GM21737 (cell line): Measurements from ENCODE around the gene POLR2E.
"Not testable (repeated sequence)": the region's sequence is repeated elsewhere in the genome, so short reads cannot be mapped to it uniquely, and the experiment has no call there.

ENCODE experiments used
- ATAC-seq: cut with Tn5 transposase; IDR thresholded peaks from one replicate; pipeline ENCODE4 v1.9.1; 2021; ENCODE audit warnings: mild to moderate bottlenecking, moderate library complexity; ENCODE audit not compliant: unreplicated experiment

POLR2E gene

DNA sequence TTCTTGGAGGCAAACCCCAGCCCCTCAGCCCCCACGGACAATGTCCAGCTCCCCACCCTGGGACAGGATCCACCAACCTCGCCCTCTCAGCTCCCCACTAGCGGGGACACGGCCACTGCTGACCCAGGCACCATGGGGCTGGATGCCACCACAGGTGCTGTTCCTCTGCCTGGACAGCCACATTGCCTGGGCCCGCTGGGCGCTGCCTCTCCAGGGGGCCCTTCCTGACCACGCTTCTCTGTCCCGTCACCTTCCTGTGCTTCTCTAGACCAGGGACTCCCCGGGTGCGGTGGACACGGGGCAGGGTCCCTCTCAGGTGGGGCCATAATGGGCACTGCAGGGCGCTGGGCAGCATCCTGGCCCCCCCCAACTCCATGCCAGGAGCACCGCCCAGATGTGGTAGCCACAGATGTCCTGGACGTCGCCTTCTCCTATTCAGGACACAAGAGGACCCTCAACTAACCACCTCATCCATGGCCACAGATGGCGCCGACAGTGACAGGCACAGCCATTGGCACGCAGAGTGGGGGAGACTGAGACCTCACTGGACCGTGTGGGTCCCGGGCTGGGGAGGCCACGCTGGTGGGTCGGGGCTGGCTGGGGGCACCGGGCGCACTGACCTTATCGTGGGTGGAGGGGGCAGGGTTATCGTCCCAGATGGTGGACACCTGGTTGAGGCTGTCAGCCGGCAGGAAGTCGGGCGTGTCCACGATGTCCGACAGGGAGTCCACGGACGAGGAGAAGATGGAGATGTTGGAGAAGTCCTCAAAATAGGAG, 32.0 kb upstream of the POLR2E start:
- no peak for ATAC-seq

DNA sequence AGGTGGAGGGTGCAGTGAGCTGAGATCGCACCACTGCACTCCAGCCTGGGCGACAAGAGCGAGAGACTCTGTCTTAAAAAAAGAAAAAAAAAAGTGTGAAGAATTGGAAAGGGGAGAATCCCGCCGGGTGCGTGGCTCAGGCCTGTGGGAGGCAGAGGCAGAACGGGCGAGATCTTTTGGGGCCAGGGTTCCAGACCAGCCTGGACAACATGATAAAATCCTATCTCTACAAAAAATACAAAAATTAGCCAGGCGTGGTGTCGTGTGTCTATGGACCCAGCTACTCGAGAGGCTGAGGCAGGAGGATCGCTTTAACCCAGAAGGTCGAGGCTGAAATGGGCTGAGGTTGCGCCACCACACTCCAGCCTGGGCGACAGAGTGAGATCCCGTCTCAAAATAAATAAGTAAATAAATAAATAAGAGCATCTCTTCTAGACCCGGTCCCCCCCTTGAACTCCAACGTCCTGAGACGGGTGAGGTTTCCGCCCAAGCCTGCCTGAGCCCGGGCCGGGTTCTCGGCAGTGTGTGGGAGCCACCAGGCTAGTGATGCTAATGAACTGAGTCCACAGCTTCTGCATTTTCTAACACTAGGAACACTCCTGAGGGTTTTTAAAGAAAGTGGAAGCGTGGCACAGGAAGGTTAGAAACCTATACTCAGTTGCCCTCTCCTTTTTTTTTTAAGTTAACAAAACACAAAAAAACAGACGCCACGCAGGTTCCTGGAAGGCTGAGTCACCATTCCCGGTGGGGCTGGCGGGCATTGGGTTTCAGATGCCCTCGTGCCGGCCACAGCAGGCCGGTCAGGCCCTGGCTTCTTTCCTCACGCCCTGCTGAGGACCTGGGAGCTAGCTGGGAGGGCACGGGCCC, 30.7 kb upstream of the POLR2E start:
- no peak for ATAC-seq

DNA sequence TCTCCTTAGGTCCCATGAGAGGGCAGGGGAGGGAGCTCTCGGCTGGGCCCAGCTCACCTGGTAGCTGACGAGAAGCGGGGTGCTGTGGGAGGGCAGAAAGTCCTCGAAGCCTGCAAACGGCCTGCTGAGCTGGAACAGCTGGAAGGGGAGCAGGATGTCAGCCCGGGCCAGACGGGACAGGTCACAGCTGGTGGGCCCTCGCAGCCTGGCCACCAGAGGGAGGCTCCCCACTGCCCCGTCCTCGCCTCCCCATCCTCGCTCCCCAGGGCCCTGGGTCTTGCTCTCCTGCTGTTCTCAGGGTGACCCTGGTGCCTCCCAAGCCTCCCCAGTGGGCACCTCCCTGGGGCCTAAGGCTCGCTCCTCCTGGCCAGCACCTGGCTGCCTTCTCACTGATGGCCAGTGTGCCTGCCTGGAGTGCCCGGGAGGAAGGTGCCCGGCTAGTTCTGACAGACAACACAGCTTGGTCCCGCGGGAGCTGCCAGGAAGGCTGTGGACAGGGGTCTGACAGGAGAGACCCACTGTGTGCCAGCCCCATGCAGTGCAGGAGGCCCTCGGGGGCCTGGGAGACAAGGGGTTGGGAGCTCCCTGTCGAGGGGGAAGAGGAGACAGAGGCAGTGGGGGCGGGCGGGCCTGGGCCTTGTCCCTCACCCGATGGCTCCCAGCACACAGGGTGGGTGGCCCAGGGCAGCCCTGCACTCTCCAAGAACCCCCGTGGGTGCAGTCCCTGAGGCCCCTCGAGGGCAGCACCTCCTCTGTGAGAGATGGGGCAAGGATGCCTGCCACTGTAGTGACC, 28.9 kb upstream of the POLR2E start:
- ATAC-seq = no peak

DNA sequence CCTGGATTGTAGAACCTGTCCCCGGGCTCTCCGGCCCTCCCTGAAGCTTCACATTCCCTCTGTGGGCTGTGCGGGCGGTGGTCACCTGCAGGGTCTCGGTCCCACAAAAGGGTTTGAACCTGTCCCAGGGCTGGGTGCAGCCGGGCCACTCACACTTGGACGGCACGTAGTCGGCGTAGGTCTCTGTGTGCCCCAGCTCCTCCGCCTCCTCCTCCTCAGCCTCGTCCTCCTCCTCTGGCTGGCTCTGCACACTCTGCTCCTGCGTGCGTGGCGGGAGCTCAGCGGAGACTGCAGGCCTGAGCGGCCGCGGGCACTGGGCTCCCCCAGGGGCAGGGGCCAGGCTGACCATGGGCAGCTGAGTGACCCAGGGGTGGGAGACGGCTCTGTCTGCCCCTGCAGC, 28.2 kb upstream of the POLR2E start:
- ATAC-seq = no peak

DNA sequence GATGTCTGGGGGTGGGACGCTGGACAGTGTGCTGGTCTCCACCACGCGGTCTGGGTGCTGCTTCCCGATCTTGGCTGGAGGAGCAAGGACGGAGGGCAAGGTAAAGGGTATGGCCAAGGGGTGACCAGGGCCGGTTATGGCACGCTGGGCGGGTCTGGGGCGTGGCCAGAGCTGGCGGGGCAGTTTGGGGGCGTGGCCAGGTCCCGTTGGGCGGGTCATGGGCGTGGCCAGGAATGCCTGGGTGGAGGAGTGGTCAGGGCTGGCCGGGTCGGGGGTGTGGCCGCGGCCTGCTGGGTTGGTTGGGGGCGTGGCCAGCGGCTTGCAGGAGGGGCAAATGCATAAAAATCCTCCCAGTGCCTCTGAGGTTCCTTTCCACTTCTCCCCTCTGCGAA, 27.8 kb upstream of the POLR2E start:
- ATAC-seq = no peak

DNA sequence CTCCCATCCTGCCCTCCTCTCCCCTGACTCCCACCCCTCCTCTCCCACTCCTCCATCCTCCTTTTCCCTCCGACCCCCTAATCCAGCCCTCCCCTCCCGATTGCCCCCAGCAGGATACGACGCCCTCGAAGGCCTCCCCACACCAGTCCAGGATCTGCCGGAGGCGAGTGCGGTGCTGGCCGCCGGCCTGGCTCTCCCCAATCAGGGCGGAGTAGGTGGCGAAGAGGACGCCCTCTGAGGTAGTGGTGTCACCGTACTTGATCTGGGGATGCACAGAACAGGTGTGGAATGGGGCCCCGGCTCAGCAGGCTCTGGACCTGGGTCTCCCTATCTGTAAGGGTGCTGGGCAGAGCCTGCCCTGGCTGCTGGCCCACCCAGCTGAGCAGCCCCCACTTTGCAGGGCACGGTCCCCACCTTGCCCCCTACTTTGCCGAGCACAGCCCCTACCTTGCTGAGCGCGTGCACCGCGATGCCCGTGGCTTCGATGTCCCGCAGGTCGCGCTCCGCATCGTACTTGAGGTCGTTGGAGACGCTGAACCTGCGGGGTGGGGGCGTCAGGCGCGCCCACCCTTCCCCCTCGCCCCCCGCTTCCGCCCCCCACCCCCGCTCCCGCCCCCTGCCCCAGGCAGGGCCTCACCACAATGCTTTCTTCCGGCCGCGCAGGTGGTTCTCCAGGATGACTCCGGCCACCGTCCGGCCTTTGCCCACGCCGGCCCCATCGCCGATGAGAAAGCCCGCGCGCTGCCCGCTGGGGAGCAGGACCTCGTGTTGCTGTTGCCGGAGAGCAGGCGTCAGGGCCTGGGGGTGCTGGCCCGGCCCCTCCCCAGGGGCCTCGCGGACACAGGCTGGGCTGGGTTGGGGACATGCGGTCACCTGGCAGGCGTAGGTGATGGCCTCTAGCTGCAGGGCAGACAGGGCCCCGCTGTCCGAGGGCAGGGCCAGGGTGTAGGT, 27.1 kb upstream of the POLR2E start:
- ATAC-seq = no peak

DNA sequence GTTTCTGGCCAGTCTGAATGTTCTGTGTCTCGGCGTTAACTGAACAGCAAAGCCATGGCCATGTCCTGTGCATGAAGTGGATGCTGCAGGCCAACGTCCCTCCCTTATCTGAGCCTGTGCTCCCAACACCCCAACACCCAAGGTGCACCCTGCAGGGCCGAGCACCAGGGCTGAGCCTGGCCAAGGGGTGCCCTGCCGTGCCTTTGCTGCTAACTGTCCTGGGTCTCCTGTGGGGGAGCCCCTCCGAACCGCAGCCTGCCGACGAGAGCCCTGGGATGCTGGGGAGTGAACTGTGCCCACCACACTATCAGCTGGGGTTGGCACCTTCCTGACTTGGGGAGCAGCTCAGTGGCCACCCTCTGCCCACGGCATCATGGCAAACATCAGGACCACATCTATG, 26.2 kb upstream of the POLR2E start:
- ATAC-seq = no peak

DNA sequence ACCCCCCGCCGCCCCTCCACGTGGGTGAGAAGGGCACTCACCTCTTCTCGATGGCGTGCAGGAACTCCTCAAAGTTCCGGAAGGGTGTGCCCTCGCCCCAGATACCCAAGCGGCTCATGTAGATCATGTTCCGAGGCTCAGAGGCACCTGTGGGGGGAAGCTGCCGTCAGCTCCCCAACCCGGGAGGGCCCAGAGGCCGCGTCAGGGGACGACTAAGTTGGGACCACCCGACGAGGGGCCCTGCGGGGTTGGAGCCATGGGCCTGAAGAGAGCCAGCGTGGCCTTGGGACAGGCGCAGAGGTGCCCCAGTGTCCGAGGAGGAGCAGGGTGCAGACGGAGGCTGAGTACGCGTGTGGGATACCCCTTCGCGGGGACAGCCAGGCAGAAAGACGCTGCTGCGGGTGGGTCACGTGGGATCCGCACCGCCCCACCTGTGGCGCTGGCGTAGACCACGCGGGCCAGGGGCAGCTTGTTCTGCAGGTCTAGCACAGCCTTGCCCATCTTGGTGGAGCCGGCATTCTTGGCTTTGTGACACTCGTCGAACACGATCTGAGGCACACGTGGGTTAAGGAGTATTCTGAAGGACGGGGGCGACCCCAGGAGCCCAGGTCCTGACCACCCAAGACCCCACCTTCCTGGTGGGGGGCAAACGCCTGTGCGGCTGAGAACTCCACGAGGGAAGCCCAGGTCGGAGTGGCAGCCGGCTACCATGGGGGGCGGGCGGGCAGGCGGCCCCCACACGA, 24.5 kb upstream of the POLR2E start:
- ATAC-seq = no peak

DNA sequence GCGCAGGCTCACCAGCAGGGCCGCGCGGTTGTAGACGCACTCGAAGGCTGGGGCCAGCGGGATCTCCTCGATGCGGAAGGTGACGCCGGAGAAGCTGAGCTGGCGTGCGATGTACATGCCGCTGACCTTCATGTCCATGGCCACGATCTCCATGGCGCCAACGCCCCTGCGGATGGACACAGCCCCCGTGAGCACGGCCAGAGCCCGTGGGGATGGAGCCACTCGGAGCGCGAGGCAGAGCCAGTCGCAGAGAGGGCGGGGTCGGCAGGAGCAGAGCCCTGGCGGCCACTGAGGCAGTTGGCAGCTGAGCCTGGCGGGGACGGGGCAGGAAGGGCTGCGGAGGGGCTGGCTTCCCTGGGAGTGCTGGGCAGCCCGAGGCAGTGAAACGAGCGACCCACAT, 23.8 kb upstream of the POLR2E start:
- no peak for ATAC-seq

DNA sequence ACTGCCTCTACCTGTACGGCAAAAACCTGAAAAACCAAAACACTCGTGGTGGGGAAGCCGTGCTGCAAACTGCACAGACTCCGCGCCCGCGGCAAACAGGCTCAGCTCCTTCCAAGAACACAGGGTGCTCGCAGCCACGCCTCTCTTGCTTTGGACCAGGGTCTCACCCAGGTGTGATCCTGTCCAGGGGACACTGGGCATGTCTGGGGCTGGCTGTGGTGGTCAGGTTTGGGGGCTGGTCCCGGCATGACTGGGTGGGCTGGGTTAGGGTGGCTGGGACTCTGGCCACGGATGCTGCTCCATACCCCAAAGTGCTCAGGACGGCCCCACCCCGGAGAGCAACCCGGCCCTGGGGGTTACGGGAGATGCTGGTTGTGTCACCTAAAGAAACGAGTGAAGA, 22.5 kb upstream of the POLR2E start:
- no peak for ATAC-seq

DNA sequence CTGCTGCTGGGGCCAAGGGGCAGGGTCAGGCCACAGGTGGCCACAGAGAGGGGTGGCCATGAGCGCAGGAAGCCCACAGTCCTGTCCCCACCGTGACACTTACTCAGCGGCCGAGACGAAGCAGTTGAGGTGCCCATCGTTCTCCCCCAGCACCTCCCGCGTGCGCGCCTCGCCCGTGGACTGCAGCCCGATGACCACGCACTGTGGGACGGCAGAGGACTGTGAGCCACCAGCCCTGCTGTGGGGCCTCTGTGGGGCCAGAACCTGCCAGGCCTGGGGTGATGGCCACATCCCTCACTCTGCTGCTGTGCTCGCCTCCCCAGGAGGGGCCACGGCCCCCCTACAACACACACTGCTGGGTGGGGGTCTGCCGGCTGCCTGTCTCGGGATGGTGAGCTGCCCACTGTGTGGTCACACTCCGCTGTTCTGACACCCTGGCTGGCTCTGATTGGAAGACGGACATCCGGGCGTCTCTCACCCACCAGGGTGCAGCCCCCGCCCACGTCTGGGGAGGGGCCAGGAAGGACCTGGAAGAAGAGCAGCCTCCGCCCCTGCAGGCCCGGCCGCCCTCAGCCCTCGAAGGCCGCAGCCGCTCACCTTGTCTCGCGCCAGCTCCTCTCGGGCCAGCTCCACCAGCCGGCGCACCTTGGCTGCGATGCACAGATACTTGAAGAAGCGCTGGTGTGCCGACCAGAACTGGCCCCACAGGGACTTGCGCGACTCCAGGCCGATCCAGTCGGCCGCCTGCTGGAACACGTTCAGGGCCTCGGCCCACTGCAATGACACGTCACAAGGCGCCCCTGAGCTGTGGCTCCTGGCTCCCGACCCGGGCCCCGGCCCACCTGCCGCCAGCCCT, 21.8 kb upstream of the POLR2E start:
- ATAC-seq = no peak

DNA sequence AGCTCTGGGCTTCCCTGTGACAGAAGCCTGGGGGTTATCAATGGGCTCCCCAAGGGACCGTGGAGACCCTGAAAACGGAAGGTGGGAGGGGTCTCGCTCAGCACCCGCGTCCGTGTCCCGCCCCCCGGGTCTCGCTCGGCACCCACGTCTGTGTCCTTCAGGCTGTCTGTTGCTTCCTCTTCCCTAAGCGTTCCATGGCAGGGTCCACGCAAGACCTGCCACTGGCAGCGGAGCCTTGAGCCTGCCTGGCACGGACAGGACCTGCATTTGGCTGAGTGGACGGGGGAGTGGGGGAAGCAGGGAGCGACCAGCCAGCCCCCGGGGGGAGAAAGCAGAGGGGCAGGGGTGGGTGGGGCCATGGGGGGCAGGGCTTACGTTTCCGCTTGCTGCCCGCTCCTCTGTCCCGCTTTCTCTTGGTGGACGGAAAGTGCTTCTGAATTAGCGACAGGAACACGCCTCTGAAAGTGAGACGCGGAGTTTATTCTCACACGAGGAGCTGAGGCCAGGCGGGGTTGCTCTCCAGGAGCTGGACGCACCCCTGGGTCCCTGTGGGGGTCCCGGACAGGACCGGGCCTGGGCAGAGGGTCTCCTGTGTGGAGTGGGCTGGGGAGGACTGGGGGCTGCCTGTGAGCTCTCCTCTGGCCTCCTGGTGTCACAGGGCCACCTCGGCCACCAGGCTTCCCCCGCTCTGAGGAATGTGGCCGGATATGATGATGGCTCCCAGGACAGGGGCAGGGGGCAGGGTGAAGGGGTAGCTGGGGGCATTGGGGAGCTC, 20.7 kb upstream of the POLR2E start:
- ATAC-seq = no peak

DNA sequence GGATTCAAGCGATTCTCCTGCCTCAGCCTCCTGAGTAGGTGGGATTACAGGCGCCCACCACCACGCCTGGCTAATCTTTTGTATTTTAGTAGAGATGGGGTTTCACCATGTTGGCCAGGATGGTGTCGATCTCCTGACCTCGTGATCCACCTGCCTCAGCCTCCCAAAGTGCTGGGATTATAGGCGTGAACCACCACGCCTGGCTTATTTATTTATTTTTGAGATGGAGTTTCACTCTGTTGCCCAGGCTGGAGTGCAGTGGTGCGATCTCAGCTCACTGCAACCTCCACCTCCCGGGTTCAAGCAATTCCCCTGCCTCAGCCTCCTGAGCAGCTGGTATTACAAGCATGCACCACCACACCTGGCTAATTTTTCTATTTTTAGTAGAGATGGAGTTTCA, 19.6 kb upstream of the POLR2E start:
- ATAC-seq = not testable (repeated sequence)

DNA sequence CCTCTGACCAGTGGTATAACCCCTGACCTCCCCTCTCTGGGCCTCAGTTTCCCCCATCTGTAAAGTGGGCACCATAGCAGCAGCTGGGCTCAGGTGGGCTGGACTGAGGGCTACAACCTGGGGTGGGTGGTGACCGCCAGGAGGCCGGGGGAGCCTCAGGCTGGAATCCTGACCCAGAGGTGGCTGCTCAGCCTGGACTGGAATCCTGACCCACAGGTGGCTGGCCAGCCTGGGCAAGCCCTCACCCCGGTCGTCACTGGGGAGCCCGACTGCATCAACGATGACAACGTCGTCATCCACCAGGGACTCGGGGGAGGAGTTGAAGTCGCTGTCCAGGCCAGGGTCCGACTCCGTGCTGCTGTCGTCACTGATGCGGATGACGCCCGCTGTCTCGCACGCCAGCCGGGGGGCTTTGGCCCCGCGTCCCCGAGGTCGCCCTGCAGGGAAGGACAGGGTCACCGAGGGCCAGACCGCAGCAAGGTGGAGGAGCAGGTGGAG, 18.9 kb upstream of the POLR2E start:
- no peak for ATAC-seq

DNA sequence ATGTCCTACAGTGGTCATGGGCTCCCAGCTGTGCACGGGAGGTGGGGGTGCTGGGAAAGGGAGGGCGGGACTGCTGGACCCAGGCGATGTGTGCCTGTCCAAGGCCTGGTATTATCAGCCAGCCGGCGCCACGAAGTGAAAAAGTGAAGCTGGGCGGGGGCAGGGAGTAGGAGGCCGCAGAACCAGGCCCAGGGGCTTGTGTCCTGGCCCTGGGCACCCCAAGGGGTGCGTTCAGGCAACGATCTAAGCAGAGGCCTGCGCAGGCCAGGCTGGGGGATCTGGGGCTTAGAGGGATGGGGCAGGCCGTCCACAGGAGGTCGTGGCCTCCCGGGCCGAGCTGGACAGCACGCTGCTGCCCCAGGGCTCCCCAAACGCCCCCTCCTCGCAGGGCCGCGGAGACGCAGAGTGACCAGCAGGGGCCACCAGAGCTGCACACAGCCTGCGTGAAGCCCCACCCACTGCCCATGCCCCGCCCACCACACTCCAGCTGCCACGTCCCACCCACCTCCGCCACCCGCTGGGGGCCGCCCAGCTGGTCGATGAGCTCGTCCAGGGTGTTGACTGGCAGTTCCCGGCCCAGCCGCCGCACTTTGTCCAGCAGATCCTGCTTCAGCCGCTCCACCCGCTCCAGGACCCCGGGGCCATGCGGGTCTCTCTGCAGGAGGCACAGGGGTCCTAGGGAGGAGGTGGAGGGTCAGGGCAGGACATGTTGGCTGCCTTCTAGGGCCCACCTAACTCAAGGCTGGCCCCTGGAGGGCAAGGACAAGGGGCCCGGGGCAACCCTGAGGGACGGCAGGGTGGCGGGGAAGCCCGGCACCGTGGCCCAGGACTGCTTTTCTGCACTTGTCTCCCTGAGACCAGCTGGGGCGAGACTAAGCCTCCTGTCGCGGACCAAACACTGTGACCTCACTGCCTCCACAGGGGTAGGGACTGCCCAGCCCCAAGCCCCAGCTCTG, 18.1 kb upstream of the POLR2E start:
- peak; percentile 47 for ATAC-seq

DNA sequence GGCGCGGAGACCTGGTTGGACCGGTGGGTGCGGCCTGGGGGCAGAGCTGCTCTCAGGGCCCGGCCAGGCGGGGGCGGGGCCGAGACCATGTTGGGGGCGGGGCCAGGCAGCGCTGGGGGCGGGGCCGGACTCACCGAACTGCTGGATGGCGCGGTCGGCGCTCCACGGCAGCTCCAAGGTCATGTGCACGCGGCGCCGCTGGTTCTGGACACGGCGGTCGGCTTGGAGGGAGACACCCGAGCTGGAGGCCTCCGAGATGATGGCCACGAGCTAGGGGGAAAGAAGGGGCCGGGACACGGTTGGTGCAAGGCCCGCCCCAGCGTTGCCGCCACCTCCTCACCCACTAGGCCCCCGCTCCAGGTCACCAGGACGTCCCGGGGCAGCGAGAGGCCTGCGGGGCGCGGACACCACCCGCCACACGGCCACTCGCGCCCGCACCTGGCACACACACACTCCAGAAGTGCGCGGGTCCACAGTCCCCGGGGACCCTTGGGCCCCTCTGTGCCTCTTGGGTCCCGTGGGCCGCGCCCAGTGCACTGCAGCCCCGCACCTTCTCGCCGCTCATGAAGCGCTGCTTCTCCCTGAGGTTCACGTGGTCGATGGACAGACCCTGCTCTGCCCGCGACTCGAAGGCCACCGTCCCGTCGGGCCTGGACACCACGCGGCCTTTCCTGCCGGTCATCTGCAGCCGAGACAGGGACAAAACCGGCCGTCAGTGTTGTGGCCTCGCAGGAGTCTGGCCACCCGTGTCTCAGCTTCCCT, 17.3 kb upstream of the POLR2E start:
- no peak for ATAC-seq
